GM10266 (cell line): Measurements from ENCODE around the gene PLA2G4B.

Source experiments
- DNase-seq: peaks from one replicate; pipeline ENCODE4 v3.0.0; 2012; ENCODE audit errors: extremely low spot score
- CTCF ChIP-seq: IDR thresholded peaks from 2 replicates; pipeline ENCODE4 v1.5.1; 2012; ENCODE audit warnings: mild to moderate bottlenecking, low read depth; ENCODE audit not compliant: control insufficient read depth, insufficient read depth; ENCODE audit errors: missing control alignments

Gene PLA2G4B

GRCh38 chr15:41836073-41836472 lies 2.6 kb upstream of the PLA2G4B start:
- no peak for TF ChIP-seq CTCF
- DNase-seq, result no peak

GRCh38 chr15:41836713-41837454 lies 1.8 kb upstream of the PLA2G4B start:
- DNase-seq, result no peak
- TF ChIP-seq CTCF, result no peak

- DNase-seq, result no peak
- no peak for TF ChIP-seq CTCF
Measured at GRCh38 chr15:41839781-41840491, 1.3 kb downstream of the PLA2G4B start.

- TF ChIP-seq CTCF, result no peak
- DNase-seq, result no peak
Measured at GRCh38 chr15:41840673-41841072, 2.0 kb downstream of the PLA2G4B start.

GRCh38 chr15:41841131-41841530 lies 2.5 kb downstream of the PLA2G4B start:
- DNase-seq, result no peak
- TF ChIP-seq CTCF, result no peak

- TF ChIP-seq CTCF, result no peak
- no peak for DNase-seq
Measured at GRCh38 chr15:41842229-41842628, 3.6 kb downstream of the PLA2G4B start.

- DNase-seq, result no peak
- no peak for TF ChIP-seq CTCF
Measured at GRCh38 chr15:41843571-41843970, 4.9 kb downstream of the PLA2G4B start.
